ENCODE data around the gene NFATC3.

DNA sequence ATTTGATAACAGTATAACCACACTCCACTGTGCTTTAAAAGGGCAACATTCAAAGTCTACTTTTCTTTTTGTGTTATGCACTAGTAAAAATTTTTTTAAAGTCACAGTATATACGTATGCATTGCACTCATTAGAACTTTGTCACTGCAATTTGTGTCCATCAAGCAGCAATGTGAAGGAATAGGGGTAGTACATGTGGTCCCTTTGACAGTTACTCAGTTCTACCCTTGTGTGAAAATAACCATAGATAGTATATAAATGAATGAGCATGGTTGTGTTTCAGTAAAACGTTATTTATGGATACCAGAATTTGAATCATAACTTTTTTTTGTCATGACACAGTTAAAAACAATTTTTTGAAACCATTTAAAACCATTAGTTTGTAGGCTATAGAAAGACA lies 30.7 kb downstream of the NFATC3 start:
- no peak for TF ChIP-seq POLR2A (IDR thresholded peaks at IDR 0.05; ENCODE audit: low read length)
- TF ChIP-seq GATA1 (IDR thresholded peaks at IDR 0.05; ENCODE audit: low read depth, low read length), result no peak

All from erythroblast (primary cell).